Mesenchymal stem cell (in vitro differentiated cells and primary cell): Measurements from ENCODE around the gene NOTCH1.

Source experiments
- DNase-seq: peaks from one replicate; pipeline ENCODE4 v3.0.0-alpha.2; 2013
- H2AFZ ChIP-seq: one replicate; pipeline ENCODE4 v1.6.1; 2013; ENCODE audit warnings: low read depth, mild to moderate bottlenecking, control low read depth, inconsistent platforms, low read length, moderate library complexity
- H2AK5ac ChIP-seq: 2 replicates; pipeline ENCODE4 v1.6.1; 2013; ENCODE audit warnings: low read length, moderate library complexity, mild to moderate bottlenecking, inconsistent platforms; ENCODE audit not compliant: severe bottlenecking
- H2BK120ac ChIP-seq: one replicate; pipeline ENCODE4 v1.6.1; 2013; ENCODE audit warnings: low read depth, mild to moderate bottlenecking, inconsistent platforms, low read length, moderate library complexity
- H2BK12ac ChIP-seq, 2 experiments: one replicate each; pipeline ENCODE4 v1.6.1; 2013; ENCODE audit warnings: inconsistent platforms in 2 of 2, low read length in 2 of 2, mild to moderate bottlenecking in 2 of 2, moderate library complexity in 2 of 2, control low read depth in 1 of 2
- H2BK15ac ChIP-seq: one replicate; pipeline ENCODE4 v1.6.1; 2013; ENCODE audit warnings: mild to moderate bottlenecking, low read depth, inconsistent platforms; ENCODE audit not compliant: poor library complexity, severe bottlenecking
- H2BK5ac ChIP-seq: 2 replicates; pipeline ENCODE4 v1.6.1; 2013; ENCODE audit warnings: low read depth, mild to moderate bottlenecking, low read length, control low read depth, inconsistent platforms; ENCODE audit not compliant: poor library complexity, severe bottlenecking
- H3K14ac ChIP-seq, 2 experiments: one replicate each; pipeline ENCODE4 v1.6.1; 2013; ENCODE audit warnings: inconsistent platforms in 2 of 2, low read length in 2 of 2, control low read depth in 1 of 2, mild to moderate bottlenecking in 1 of 2, moderate library complexity in 1 of 2
- H3K18ac ChIP-seq, 2 experiments: one replicate each; pipeline ENCODE4 v1.6.1; 2013; ENCODE audit warnings: inconsistent platforms in 2 of 2, low read length in 2 of 2, control low read depth in 1 of 2, low read depth in 1 of 2, mild to moderate bottlenecking in 1 of 2
- H3K23ac ChIP-seq, 2 experiments: one replicate each; pipeline ENCODE4 v1.6.1; 2013; ENCODE audit warnings: inconsistent platforms in 2 of 2, low read length in 2 of 2, mild to moderate bottlenecking in 2 of 2, moderate library complexity in 2 of 2, control low read depth in 1 of 2
- H3K27ac ChIP-seq: 2 replicates; pipeline ENCODE4 v1.5.1; 2013; ENCODE audit warnings: mild to moderate bottlenecking, moderate library complexity, low read length, control low read depth, inconsistent platforms; ENCODE audit not compliant: poor library complexity, severe bottlenecking
- H3K27me3 ChIP-seq, 2 experiments: 2 replicates each; pipeline versions ENCODE4 v1.6.1 to v1.7.0; 2013; ENCODE audit warnings: low read length in 2 of 2, mild to moderate bottlenecking in 2 of 2, moderate library complexity in 2 of 2, control low read depth in 1 of 2, inconsistent platforms in 1 of 2; ENCODE audit not compliant: control insufficient read depth in 1 of 2, insufficient read depth in 1 of 2
- H3K36me3 ChIP-seq, 2 experiments: 2 replicates each; pipeline versions ENCODE4 v1.6.1 to v1.7.0; 2013; ENCODE audit warnings: low read length in 2 of 2, control low read depth in 1 of 2, inconsistent platforms in 1 of 2, low read depth in 1 of 2, mild to moderate bottlenecking in 1 of 2; ENCODE audit not compliant: insufficient read depth in 2 of 2, control insufficient read depth in 1 of 2
- H3K4ac ChIP-seq, 2 experiments: one replicate each; pipeline ENCODE4 v1.6.1; 2013; ENCODE audit warnings: inconsistent platforms in 2 of 2, low read length in 2 of 2, mild to moderate bottlenecking in 2 of 2, moderate library complexity in 2 of 2, control low read depth in 1 of 2, low read depth in 1 of 2
- H3K4me1 ChIP-seq: 2 replicates; pipeline ENCODE4 v1.6.1; 2013; ENCODE audit warnings: low read depth, low read length, control low read depth; ENCODE audit not compliant: control insufficient read depth, insufficient read depth
- H3K4me2 ChIP-seq: 2 replicates; pipeline ENCODE4 v1.6.1; 2013; ENCODE audit warnings: low read length, mild to moderate bottlenecking, inconsistent platforms; ENCODE audit not compliant: poor library complexity, severe bottlenecking
- H3K4me3 ChIP-seq, 2 experiments: 2 replicates each; pipeline versions ENCODE4 v1.5.1 to v1.7.0; 2013; ENCODE audit warnings: low read length in 2 of 2, mild to moderate bottlenecking in 2 of 2, control low read depth in 1 of 2, low read depth in 1 of 2; ENCODE audit not compliant: insufficient read depth in 1 of 2
- H3K79me1 ChIP-seq: replicated peaks from 2 replicates; pipeline ENCODE4 v1.6.1; 2013; ENCODE audit warnings: mild to moderate bottlenecking, control low read depth, low read length, inconsistent platforms; ENCODE audit not compliant: poor library complexity, severe bottlenecking
- H3K9ac ChIP-seq: 2 replicates; pipeline ENCODE4 v1.7.0; 2013; ENCODE audit warnings: mild to moderate bottlenecking, low read length, moderate library complexity
- H3K9me3 ChIP-seq: 2 replicates; pipeline ENCODE4 v1.7.0; 2013; ENCODE audit warnings: mild to moderate bottlenecking, low read length; ENCODE audit not compliant: control insufficient read depth
- H4K8ac ChIP-seq: one replicate; pipeline ENCODE4 v1.6.1; 2013; ENCODE audit warnings: inconsistent platforms, mild to moderate bottlenecking, low read length, moderate library complexity
- H4K91ac ChIP-seq: one replicate; pipeline ENCODE4 v1.6.1; 2013; ENCODE audit warnings: mild to moderate bottlenecking, low read length, inconsistent platforms
- WGBS: methylation state at CpG from one replicate; pipeline ENCODE4 v1.1.7; 2013; ENCODE audit warnings: mixed read lengths; 5-methylcytosine and 5-hydroxymethylcytosine counted together

The NOTCH1 gene

DNA sequence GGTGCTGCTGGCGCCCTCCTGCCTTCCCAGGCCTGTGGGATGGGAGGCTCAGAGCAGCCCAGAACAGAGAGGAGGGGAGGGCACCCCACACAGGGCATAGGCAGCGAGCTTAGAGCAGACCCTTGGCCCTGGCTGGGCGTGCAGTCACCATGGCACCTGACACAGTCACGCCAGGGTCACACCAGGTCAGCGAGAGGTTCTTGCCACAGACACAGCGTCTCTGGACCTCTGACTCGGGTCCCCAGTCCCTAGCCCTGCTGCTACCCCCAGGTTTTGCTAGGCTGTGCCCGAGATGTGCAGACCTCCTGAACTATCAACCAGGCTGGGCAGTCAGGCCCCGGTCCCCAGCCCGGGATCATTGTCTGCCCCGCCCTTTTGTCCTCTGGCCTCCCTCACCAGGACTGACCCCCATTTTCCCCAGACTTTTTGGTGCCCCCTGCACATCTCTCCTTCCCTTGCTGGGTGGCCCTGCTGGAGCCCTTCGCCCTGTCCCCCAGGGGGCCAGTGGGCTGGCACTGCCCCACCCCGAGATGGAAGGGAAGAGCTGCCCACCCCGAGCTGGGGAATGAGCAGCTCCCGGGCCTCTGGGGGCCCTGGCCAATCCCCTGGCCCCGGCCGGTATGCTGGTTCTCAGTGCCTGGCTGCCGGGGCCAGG, 24.5 kb upstream of the NOTCH1 start:
- Histone ChIP-seq H3K9ac (no peak overlapping the region), H2AK5ac (peak overlapping the region; percentile 95), H2BK12ac (peak overlapping the region; percentile 76 to 88), H3K23ac (no peak overlapping the region), H3K4me2 (no peak overlapping the region), H3K4me3 (no peak overlapping the region), H3K14ac (peak overlapping the region in 1 of 2 experiments; percentile 20), H3K9me3 (no peaks in the 10 kb centered on the region), H3K27me3 (peaks cover 0 to 10% of the 10 kb centered on the region in 2 experiments), H2BK5ac (no peak overlapping the region), H3K27ac (no peak overlapping the region), H2BK15ac (no peak overlapping the region), H3K4me1 (peaks cover 70% of the 10 kb centered on the region), H3K79me1 (peaks cover 4% of the 10 kb centered on the region), H4K8ac (no peak overlapping the region), H2BK120ac (no peak overlapping the region), H2AFZ (no peak overlapping the region), H3K18ac (peak overlapping the region in 1 of 2 experiments; percentile 88), H3K36me3 (peaks cover 0 to 6% of the 10 kb centered on the region in 2 experiments), H3K4ac (peak overlapping the region in 1 of 2 experiments; percentile 52), H4K91ac (peak overlapping the region; percentile 90)
- DNase-seq, result no peak
- 93% methylated on average over 17 of the region's 18 CpGs for WGBS

DNA sequence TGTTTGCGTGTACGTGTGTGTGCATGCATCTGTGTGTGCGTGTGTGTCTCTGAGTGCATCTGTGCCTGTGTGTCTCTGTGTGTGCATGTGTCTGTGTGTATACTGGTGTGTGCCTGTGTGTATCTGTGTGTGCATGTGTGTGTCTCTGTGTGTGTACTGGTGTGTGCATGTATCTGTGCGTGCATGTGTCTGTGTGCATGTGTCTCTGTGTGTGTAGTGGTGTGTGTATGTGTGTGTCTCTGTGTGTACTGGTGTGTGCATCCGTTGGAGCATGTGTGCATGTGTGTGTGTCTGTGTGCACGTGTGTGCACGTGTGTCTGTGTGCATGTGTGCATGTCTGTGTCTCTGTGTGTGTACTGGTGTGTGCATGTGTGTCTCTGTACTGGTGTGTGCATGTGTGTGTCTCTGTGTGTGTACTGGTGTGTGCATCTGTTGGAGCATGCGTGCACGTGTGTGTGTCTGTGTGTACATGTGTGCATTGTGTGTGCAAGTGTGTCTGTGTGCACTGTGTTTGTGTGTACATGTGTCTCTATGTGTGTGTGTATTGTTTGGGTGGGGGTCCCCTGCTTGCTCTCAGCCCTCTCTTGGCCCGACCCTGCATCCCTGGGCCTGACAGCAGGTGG, 23.8 kb upstream of the NOTCH1 start:
- H2BK15ac ChIP-seq, result no peak overlapping the region
- no peak overlapping the region for H3K4me3 ChIP-seq
- H2AK5ac ChIP-seq, result no peak overlapping the region
- H3K4ac ChIP-seq, result no peak overlapping the region
- peaks cover 0 to 10% of the 10 kb centered on the region in 2 experiments for H3K27me3 ChIP-seq
- H2BK12ac ChIP-seq, result peak overlapping the region; percentile 6 to 100
- peak overlapping the region in 1 of 2 experiments; percentile 82 for H3K14ac ChIP-seq
- no peak overlapping the region for H3K9ac ChIP-seq
- DNase-seq, result no peak
- no peak overlapping the region for H3K27ac ChIP-seq
- H2AFZ ChIP-seq, result no peak overlapping the region
- peak overlapping the region in 1 of 2 experiments; percentile 88 for H3K18ac ChIP-seq
- H4K91ac ChIP-seq, result peak overlapping the region; percentile 15
- no peak overlapping the region for H3K23ac ChIP-seq
- peaks cover 0 to 9% of the 10 kb centered on the region in 2 experiments for H3K36me3 ChIP-seq
- H2BK5ac ChIP-seq, result no peak overlapping the region
- H2BK120ac ChIP-seq, result no peak overlapping the region
- 96% methylated on average over 10 of the region's 10 CpGs for WGBS
- H3K9me3 ChIP-seq, result no peaks in the 10 kb centered on the region
- H3K4me1 ChIP-seq, result peaks cover 74% of the 10 kb centered on the region
- no peak overlapping the region for H4K8ac ChIP-seq
- H3K79me1 ChIP-seq, result peaks cover 4% of the 10 kb centered on the region
- no peak overlapping the region for H3K4me2 ChIP-seq

DNA sequence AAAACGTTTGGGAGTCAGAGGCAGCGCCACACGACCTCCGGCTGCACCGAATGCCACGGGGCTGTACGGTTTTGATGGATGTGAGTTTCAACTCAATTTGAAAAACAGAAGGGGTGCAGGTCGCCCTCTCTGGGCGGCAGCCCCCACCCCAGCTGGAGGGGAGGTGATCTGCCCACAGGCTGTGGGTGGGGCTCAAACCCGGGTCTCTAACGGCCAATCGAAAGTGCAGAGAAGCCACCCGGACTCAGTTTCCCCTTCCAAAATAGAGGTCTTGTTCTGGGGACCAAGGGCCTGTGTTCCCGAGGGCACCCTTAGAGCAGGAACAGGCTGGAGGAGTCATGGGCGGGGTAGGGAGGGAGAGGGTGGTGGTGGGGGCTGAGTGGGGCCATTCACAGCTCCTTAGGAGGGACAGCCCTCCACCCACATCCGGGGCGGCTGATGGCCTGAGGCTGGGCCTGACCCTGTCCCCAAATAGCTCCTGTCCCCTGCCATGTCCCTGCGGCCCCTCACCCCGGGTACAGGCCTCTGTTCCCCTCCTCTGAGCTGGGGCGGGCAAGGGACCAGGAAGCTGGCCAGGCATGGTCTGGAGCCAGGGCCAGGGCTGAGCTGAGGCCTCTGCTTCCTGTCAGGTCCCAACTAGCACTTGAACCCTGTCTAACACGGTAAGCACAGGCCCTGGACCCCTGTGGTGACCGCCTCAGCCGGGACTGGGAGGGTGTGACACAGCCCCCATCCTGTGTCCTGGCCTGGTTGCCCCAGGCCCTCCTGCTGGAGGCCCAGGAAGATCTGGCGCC, 22.6 kb upstream of the NOTCH1 start:
- Histone ChIP-seq H3K4ac (peak overlapping the region; percentile 86 to 92), H3K9me3 (no peaks in the 10 kb centered on the region), H2AK5ac (peak overlapping the region; percentile 94), H3K18ac (peak overlapping the region; percentile 75 to 94), H3K14ac (peak overlapping the region in 1 of 2 experiments; percentile 41), H3K27me3 (peaks cover 0 to 10% of the 10 kb centered on the region in 2 experiments), H2BK5ac (no peak overlapping the region), H3K4me2 (no peak overlapping the region), H3K23ac (peak overlapping the region in 1 of 2 experiments; percentile 23), H4K91ac (peak overlapping the region; percentile 73), H4K8ac (peak overlapping the region; percentile 82), H2BK15ac (peak overlapping the region; percentile 60), H3K4me1 (peaks cover 82% of the 10 kb centered on the region), H2AFZ (no peak overlapping the region), H3K4me3 (no peak overlapping the region), H3K36me3 (peaks cover 0 to 9% of the 10 kb centered on the region in 2 experiments), H3K79me1 (peaks cover 4% of the 10 kb centered on the region), H3K9ac (no peak overlapping the region), H3K27ac (peak overlapping the region; percentile 21), H2BK120ac (peak overlapping the region; percentile 96), H2BK12ac (peak overlapping the region; percentile 60 to 100)
- DNase-seq, result no peak
- 31% methylated on average over 23 of the region's 24 CpGs for WGBS
